GM12878 (cell line): ENCODE data around the gene SLMAP.

Experiments
- EP300 ChIP-seq, 2 experiments: fragments of 150-350 bp in 1 of 2; IDR thresholded peaks; 2 replicates each; pipeline ENCODE4 v1.6.1; 2011 to 2012; ENCODE audit warnings: low read depth in 2 of 2, low read length in 2 of 2, borderline replicate concordance in 1 of 2, improper control_type of control experiment in 1 of 2, inconsistent platforms in 1 of 2; ENCODE audit not compliant: control insufficient read depth in 1 of 2
- NR2F1 ChIP-seq: fragments of 450-650 bp; conservative IDR thresholded peaks from 2 replicates; pipeline ENCODE4 v1.6.1; 2017; ENCODE audit warnings: mild to moderate bottlenecking
- PML ChIP-seq: IDR thresholded peaks from 2 replicates; pipeline ENCODE4 v1.6.1; 2012; ENCODE audit warnings: low read length, inconsistent platforms
- TF ChIP-seq, protein P1 (sequence below), 3 experiments: IDR thresholded peaks in 2 of 3; conservative IDR thresholded peaks in 1 of 3; 2 replicates each; pipeline ENCODE4 v1.5.1; 2011; ENCODE audit warnings: low read depth in 3 of 3, low read length in 3 of 3, mild to moderate bottlenecking in 3 of 3, control low read depth in 2 of 3, moderate library complexity in 2 of 3, inconsistent platforms in 1 of 3, mixed read lengths in 1 of 3; ENCODE audit not compliant: control insufficient read depth in 2 of 3, insufficient read depth in 1 of 3; ENCODE audit errors: extremely low read depth in 1 of 3
- TF ChIP-seq, protein P2 (sequence below): fragments of 450-650 bp; IDR thresholded peaks from 2 replicates; pipeline ENCODE4 v1.6.1; 2017; ENCODE audit warnings: mild to moderate bottlenecking, moderate library complexity

DNA sequence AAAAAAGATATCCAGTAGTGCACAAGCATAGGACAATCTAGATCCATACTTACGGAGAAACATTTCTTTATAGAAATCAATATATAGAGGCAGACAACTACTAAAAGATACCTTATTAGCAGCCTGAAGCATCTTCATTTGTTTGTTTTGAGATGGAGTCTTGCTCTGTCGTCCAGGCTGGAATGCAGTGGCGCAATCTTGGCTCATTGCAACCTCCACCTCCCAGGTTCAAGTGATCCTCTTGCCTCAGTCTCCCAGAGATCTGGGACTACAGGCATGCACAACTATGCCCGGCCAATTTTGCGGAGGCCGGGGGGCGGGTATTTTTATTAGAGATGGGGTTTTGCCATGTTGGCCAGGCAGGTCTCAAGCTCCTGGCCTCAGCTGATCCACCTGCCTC is 18.3 kb upstream of the SLMAP start:
- TF ChIP-seq, protein P1, sequence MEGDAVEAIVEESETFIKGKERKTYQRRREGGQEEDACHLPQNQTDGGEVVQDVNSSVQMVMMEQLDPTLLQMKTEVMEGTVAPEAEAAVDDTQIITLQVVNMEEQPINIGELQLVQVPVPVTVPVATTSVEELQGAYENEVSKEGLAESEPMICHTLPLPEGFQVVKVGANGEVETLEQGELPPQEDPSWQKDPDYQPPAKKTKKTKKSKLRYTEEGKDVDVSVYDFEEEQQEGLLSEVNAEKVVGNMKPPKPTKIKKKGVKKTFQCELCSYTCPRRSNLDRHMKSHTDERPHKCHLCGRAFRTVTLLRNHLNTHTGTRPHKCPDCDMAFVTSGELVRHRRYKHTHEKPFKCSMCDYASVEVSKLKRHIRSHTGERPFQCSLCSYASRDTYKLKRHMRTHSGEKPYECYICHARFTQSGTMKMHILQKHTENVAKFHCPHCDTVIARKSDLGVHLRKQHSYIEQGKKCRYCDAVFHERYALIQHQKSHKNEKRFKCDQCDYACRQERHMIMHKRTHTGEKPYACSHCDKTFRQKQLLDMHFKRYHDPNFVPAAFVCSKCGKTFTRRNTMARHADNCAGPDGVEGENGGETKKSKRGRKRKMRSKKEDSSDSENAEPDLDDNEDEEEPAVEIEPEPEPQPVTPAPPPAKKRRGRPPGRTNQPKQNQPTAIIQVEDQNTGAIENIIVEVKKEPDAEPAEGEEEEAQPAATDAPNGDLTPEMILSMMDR (IDR thresholded peaks at IDR 0.05 in 2 of 3, conservative IDR thresholded peaks at IDR 0.05 in 1 of 3; ENCODE audit: control insufficient read depth in 2 of 3, extremely low read depth in 1 of 3, insufficient read depth in 1 of 3, low read depth in 3 of 3, low read length in 3 of 3), result no peak
- TF ChIP-seq NR2F1 (no peak), EP300 (IDR thresholded peaks at IDR 0.05; ENCODE audit: borderline replicate concordance in 1 of 2, control insufficient read depth in 1 of 2, low read depth in 2 of 2, low read length in 2 of 2) (no peak), PML (no peak)
- TF ChIP-seq, protein P2, sequence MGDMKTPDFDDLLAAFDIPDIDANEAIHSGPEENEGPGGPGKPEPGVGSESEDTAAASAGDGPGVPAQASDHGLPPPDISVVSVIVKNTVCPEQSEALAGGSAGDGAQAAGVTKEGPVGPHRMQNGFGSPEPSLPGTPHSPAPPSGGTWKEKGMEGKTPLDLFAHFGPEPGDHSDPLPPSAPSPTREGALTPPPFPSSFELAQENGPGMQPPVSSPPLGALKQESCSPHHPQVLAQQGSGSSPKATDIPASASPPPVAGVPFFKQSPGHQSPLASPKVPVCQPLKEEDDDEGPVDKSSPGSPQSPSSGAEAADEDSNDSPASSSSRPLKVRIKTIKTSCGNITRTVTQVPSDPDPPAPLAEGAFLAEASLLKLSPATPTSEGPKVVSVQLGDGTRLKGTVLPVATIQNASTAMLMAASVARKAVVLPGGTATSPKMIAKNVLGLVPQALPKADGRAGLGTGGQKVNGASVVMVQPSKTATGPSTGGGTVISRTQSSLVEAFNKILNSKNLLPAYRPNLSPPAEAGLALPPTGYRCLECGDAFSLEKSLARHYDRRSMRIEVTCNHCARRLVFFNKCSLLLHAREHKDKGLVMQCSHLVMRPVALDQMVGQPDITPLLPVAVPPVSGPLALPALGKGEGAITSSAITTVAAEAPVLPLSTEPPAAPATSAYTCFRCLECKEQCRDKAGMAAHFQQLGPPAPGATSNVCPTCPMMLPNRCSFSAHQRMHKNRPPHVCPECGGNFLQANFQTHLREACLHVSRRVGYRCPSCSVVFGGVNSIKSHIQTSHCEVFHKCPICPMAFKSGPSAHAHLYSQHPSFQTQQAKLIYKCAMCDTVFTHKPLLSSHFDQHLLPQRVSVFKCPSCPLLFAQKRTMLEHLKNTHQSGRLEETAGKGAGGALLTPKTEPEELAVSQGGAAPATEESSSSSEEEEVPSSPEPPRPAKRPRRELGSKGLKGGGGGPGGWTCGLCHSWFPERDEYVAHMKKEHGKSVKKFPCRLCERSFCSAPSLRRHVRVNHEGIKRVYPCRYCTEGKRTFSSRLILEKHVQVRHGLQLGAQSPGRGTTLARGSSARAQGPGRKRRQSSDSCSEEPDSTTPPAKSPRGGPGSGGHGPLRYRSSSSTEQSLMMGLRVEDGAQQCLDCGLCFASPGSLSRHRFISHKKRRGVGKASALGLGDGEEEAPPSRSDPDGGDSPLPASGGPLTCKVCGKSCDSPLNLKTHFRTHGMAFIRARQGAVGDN, result no peak
